Ramos (cell line): Measurements from ENCODE around the gene MYH14.

Source experiments
- in situ Hi-C: fragments of 300-500 bp; cut with MboI; formaldehyde crosslinking; loops from one replicate; pipeline ENCODE4 v1.14.3; 2022; ENCODE audit warnings: low sequenced_read_pairs; ENCODE audit not compliant: unreplicated experiment

The MYH14 gene

GRCh38 chr19:50252111-50252886, 48.9 kb downstream of the MYH14 start:
- in situ Hi-C loops = loop anchor here (10.0 to 25.0 kb wide), 2 partner anchors 213 to 535 kb away; partner anchors contain the start of gene ACP4

DNA sequence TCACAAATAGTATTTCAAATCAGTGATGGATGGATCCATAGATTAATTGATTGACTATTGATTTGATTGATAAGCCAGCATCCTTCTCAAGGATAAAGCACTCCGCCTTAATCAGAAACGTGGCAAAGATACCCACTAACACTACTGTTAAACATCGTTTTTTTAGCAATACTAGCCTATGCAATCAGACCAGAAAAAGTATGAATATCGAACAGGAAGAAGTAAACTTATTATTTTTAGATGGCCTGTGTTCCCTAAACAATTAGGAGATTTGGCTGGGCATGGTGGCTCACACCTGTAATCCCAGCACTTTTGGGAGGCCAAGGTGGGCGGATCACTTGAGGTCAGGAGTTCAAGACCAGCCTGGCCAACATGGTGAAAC, 49.5 kb downstream of the MYH14 start:
- in situ Hi-C loops = loop anchor here (10.0 to 25.0 kb wide), 2 partner anchors 212 to 534 kb away; partner anchors contain the start of gene ACP4

- in situ Hi-C loops = loop anchor here (10.0 to 25.0 kb wide), 2 partner anchors 210 to 532 kb away; partner anchors contain the start of gene ACP4
These were observed 51.7 kb downstream of the MYH14 start for GRCh38 chr19:50255115-50255514.

GRCh38 chr19:50257141-50257540, 53.7 kb downstream of the MYH14 start:
- in situ Hi-C loops = loop anchor here (10.0 to 25.0 kb wide), 2 partner anchors 208 to 530 kb away; partner anchors contain the start of gene ACP4

DNA sequence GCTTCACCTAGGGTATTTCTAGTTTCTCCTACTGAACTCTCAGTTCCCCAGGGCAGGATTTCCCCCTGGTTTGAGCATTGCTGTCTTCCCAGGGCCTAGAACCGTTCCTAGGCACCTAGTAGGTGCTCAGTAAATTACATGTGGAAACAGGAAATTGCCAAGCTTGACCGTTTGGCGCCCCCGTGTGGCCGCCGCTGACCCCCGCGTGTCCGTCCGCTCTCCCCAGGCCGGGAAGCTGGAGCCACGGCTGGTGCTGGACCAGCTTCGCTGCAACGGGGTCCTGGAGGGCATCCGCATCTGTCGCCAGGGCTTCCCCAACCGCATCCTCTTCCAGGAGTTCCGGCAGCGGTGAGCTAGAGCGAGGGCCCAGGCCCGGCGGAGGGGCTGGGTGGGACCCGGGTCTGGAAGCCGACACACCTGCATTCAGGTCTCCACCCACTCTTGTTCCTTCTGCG, 55.5 kb downstream of the MYH14 start:
- in situ Hi-C loops = loop anchor here (10.0 to 25.0 kb wide), 2 partner anchors 206 to 528 kb away; partner anchors contain the start of gene ACP4

DNA sequence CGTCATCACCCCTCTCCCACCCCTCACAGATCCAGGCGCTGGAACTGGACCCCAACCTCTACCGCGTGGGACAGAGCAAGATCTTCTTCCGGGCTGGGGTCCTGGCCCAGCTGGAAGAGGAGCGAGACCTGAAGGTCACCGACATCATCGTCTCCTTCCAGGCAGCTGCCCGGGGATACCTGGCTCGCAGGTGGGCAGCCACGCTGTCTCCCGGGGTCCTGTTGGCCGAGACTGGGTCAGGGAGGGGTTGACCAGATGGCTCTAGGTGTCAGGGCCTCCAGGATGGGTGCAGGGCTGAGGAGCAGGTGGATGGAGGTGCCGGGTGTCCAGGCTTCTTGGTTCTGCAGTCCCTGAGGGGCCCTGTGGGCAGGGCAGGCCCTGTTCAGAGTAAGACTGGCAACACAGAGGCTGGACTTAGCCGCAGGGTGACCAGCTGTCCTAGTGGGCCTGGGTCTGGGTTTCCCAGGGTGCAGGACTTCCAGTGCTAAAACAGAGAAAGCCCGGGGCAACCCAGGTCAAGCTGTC, 58.1 kb downstream of the MYH14 start:
- in situ Hi-C loops = loop anchor here (25.0 kb wide), 1 partner anchor 526 kb away; the partner anchor contains the start of gene ACP4

GRCh38 chr19:50263176-50263575, 59.8 kb downstream of the MYH14 start:
- in situ Hi-C loops = loop anchor here (25.0 kb wide), 1 partner anchor 524 kb away; the partner anchor contains the start of gene ACP4

GRCh38 chr19:50264483-50265186, 61.2 kb downstream of the MYH14 start:
- in situ Hi-C loops = loop anchor here (25.0 kb wide), 1 partner anchor 523 kb away; the partner anchor contains the start of gene ACP4

GRCh38 chr19:50266041-50266440, 62.6 kb downstream of the MYH14 start:
- in situ Hi-C loops = loop anchor here (25.0 kb wide), 1 partner anchor 521 kb away; the partner anchor contains the start of gene ACP4

DNA sequence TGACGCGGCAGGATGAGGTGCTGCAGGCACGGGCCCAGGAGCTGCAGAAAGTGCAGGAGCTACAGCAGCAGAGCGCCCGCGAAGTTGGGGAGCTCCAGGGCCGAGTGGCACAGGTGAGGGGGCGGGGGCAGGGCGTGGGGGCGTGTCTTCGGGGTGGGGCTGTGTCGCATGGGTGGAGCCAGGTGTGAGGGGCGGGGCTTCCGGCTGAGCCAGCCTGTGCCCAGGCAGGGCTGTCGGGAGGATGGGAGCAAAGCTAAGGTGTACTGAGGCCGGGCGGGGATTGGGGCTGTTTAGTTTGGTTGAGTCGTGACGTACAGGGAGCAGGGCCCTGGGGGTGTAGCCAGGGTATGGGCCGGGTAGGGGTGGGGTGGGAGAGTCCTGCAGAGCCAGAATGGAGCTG, 63.5 kb downstream of the MYH14 start:
- in situ Hi-C loops = loop anchor here (25.0 kb wide), 1 partner anchor 520 kb away; the partner anchor contains the start of gene ACP4

GRCh38 chr19:50268041-50268440, 64.6 kb downstream of the MYH14 start:
- in situ Hi-C loops = loop anchor here (25.0 kb wide), 1 partner anchor 519 kb away; the partner anchor contains the start of gene ACP4

DNA sequence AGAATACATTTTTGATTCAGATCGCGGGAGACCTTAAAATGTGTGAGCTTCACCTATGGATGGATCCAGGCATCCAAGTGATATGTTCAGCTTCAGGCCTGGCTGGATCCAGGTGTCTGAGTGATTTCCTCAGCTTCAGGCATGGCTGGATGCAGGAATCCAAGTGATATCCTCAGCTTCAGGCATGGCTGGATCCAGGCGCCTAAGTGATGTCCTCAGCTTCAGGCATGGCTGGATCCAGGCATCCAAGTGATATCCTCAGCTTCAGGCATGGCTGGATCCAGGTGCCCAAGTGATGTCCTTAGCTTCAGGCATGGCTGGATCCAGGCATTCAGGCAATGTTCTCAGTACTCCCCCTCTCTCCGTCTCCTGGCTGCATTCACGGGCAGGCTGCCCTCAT, 65.1 kb downstream of the MYH14 start:
- in situ Hi-C loops = loop anchor here (25.0 kb wide), 1 partner anchor 519 kb away; the partner anchor contains the start of gene ACP4

DNA sequence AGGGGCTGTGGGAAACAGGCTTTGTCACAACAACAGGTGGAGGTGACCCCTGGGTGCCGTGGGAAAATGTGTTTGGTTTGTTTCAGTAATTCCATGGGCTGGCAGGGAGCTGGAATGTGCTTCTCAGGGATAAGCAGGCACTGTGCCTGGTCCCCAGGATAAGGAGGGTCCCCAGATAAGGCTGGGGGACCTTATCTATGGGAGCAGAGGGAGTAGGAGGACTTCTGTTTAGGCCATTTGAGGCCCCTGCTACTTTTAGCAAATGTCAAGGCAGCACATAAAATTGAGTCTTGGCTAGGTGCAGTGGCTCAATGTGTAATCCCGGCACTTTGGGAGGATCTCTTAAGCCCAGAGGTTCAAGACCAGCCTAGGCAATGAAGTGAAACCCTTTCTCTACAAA, 66.2 kb downstream of the MYH14 start:
- in situ Hi-C loops = loop anchor here (25.0 kb wide), 1 partner anchor 518 kb away; the partner anchor contains the start of gene ACP4

DNA sequence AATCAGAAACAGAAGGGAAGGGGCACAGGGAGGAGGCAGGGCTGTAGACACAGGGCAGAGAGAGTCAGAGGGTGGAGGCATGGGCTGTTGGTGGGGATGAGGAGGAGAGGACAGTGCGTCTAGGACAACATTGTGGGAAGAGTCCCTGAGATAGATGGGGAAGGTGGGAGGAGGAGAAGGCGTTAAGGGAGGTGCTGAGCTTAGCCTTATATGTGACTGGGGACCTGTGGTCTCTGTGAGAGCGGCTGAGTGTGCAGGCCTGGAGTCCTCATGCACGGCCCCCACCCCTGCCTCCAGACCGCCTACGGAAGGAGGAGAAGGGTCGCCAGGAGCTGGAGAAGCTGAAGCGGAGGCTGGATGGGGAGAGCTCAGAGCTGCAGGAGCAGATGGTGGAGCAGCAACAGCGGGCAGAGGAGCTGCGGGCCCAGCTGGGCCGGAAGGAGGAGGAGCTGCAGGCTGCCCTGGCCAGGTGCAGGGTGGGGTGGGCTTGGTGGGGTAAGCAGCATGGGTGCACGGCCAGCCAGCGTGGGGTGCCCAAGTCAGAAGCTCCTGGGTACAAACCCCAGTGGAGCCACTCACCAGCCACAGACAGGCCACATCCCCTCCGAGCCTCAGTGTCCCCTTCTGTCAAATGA, 69.0 kb downstream of the MYH14 start:
- in situ Hi-C loops = loop anchor here (25.0 kb wide), 1 partner anchor 515 kb away; the partner anchor contains the start of gene ACP4

GRCh38 chr19:50273821-50274220, 70.4 kb downstream of the MYH14 start:
- in situ Hi-C loops = loop anchor here (25.0 kb wide), 1 partner anchor 513 kb away; the partner anchor contains the start of gene ACP4

GRCh38 chr19:50275577-50276368, 72.4 kb downstream of the MYH14 start:
- in situ Hi-C loops = no loop called here

- in situ Hi-C loops = no loop called here
These were observed 73.1 kb downstream of the MYH14 start for GRCh38 chr19:50276370-50277063.

- in situ Hi-C loops = no loop called here
These were observed 74.7 kb downstream of the MYH14 start for GRCh38 chr19:50277966-50278580.
